DMS 273 (cell line): ENCODE results near the gene RGS17.
"Not testable (repeated sequence)": the region's sequence is repeated elsewhere in the genome, so short reads cannot be mapped to it uniquely, and the experiment has no call there.

Source experiments
- DNase-seq: peaks from one replicate; lab custom pipeline; 2025; ENCODE audit not compliant: unreplicated experiment; lab: John Stamatoyannopoulos, UW

The RGS17 gene

DNA sequence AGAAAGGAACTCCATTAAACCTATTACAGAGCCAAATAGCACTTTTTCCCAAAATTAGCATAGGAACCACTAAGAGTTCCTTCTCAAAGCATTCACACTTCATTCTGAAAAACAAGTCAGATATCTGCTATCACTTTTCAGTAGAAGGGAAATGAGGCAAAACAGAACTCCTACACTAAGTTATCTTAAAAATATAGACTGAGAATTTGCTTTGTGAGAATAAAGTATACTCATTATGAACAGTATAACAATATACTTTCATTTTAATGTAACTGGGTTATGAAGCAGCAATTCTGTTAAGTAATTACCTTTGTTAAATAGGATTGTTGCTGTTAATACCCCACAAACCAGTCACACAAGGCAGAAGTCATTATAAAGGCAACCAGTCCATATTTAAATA is 137.2 kb downstream of the RGS17 start:
- DNase-seq: no peak

GRCh38 chr6:152993431-152993830 is 137.7 kb downstream of the RGS17 start:
- DNase-seq: peak; percentile 25

GRCh38 chr6:152986978-152987377 is 144.1 kb downstream of the RGS17 start:
- no peak for DNase-seq

DNA sequence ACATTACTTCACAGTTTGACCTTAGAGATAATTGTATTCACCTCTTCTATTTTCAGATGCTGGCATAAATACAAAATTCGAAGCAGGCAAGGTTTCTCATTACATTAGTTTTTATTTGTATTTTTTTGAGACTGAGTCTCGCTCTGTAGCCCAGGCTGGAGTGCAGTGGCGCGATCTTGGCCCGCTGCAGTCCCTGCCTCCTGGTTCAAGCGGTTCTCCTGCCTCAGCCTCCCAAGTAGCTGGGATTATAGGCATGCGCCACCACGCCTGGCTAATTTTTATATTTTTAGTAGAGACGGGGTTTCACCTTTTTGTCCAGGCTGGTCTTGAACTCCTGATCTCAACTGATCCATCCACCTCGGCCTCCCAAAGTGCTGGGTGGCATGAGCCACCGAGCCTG is 145.8 kb downstream of the RGS17 start:
- DNase-seq: not testable (repeated sequence)

DNA sequence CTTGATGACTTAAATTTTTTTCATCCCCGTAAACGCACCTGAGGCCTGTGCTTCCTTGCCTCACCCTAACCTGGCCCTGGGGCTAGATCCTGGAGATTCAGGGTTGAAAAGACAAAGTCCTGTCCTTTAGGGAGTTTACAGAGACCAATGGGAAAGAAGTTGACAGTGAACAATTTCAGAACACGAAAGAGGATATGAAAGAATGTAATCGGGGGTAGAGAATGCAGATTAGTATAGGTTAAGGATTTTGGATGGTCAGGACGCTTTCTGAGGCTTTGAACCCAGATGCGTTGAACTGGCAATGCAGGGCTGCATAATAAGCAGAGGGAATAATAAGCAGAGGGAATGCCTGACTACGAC is 146.6 kb downstream of the RGS17 start:
- peak; percentile 36 for DNase-seq

DNA sequence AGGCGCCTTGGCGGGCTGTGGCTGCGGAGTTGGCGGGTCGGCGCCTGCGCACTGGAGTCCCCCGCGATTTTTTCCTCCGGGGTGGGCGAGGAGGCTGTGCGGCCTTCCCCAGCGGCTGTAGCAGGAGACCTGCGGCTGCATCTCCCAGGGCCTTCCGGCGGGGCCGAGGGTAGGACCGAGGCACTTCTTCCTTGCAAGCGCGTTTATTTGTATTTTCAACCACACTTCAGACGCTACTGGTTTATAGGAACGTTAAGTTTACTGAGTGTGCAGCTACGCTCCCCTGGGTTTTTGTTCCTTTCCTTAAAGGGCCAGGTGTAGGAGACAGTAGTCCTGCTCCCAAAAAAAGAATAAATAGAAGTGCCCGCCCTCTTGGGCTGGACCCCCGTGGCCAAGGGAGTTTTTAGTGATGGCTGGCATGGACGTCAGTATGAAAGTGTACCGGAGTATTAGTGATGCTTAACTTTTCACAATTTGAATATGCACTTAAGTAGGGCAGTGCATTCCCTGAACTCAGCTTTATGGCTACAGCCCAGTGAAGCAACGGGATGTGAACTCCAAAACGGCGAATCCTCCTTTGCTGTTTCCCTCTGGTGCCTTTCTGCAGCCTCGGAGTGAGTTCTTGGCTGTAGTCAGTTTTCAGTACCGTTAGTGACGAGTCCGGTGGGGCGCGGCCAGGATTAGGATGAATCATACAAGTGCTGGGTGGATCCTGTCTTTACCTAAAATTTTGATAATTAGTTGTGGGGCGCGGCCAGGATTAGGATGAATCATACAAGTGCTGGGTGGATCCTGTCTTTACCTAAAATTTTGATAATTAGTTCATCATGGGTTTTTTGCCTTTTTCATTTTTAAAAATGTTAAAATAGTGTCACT is 147.2 kb downstream of the RGS17 start:
- DNase-seq: peak; percentile 78

- DNase-seq: peak; percentile 99
Observed at GRCh38 chr6:152982904-152983636, 148.0 kb downstream of the RGS17 start, which contains the start of gene FBXO5. FBXO5 (minus strand) TSS chr6:152983041; CDS start chr6:152982959, 82 bp downstream.

DNA sequence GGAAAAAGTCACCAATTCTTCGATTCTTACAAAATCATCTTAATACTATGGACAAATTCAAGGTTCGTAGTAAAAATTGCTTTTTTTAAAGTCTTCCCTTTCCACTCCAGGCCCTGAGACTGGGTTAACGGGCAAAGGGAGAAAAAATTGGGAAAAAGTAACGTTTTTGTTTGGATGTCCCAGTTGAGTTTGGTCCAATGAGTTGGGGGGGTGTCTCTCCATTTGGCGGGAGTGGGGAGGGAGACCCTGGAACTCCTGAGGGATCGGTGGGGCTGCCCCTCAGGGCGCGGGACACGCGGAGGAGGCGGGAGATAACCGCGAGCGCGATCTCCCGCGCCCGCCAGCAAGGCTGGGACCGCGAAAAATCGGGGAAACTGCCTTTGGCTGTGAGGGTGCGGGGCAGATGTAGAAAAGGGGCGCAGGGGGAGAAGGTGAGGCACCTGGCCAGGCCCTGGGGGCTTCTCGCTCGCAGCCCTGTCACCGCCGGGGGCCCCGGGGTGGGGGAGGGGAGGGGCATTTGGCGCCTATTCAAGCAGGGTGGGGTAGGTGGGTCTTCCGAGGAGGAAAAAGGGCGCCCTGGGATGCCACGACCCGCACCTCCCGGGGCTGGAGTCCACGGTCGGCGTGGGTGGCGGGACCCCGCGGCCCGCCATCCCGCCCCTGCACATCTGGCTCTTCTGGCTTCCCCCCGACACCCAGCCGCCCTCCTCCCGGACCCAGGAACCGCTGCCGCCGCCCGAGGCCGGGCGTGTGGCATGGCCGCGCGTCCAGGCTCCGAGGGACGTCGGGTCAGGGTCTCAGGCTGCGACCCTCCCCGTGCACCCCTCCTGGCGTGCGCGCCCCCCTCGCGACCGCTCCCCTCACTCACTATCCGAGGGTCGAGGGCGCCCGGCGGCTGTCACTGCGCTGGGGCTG is 148.8 kb downstream of the RGS17 start:
- DNase-seq: peak; percentile 67

DNA sequence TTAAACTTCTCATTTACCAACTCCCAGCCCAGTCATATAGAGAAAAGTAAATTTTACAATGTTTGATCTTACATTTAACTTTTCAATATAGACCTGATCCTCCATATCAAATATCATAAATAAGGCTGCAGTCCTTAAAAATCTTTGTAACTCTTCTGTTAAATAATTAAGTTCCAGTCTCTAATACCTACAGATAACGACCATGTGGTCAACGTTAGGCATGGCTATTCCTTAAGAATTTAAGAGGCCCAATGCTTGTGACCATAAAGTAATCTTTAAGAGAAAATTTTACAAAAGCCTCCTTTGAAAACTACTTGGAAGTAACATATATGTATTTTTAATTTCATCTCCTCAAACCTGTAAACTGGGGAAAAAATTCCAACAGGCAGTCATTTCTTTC is 149.9 kb downstream of the RGS17 start:
- DNase-seq: peak; percentile 13

DNA sequence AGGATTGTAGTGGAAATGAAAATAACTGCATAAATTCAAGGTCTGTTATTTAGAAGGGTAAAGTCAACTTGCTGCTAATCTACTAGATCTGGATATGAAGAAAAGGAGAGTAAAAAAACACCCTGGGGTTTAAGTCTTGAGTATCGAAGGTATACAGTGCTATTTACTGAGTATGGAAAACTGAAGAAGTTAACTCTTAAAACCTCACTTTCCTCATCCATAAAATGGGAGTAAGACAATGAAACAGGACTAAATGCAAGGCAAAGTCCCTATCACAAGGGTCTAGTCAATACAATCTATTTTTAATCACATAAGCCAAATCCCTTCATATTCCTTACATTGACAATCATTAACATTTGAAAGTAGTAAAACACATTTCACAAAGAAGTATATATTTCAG is 150.4 kb downstream of the RGS17 start:
- DNase-seq: no peak

DNA sequence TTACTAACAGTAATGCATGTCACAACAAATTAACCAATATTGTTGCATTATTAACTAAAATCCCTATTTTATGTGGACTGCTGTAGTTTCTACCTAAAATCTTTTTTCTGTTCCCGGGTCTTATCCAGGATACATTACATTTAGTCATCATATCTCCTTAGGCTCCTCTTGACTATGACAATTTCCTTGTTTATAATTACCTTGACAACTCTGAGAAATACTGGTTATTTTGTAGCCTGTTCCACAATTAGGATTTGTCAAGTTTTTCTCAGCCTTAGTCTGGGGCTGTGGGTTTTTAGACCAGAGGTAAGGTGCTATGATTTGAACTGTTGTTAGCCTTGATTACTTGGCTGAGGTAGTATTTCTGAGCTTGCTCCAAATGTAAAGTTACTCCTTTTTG is 152.0 kb downstream of the RGS17 start:
- DNase-seq: no peak

GRCh38 chr6:152978058-152978457 is 153.0 kb downstream of the RGS17 start:
- DNase-seq: no peak

DNA sequence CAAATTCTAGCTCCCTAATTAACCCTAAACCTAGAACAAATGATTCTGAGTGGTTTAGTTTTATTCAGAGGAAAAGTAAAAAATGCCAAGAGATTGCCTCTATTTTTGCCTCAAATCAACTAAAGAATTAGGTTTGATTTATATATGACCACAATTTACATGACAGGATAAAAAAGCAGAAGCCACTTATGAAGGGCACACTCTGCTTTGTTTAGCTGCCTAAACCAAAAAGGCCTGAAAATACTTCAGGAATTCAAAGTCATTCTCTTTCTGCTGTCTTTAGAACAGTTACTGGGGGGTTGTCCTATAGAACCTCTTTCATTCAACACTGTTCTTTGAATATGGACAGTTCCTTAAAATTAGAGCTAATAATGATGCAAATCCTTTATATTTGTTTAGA is 153.5 kb downstream of the RGS17 start:
- DNase-seq: no peak

DNA sequence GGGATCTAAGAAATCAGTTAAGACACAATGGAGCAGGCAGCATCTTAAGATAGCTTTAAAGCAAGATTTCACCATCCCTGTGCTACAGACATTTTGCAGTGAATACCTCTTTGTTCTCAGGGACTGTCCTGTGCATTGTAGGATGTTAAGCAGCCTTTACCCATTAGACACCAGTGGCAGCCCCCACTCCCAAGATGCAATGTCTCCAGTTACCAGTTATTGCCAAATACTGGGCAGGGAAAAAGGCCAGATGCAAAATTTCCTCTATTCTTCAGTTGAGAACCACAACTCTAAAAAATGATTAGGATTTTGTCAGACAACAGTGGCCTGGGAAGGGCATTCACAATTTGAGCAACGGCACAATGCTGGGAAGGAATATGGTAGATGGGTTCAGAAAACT is 154.3 kb downstream of the RGS17 start:
- no peak for DNase-seq

GRCh38 chr6:152975204-152975915 is 155.7 kb downstream of the RGS17 start:
- no peak for DNase-seq

GRCh38 chr6:152973916-152974315 is 157.2 kb downstream of the RGS17 start:
- no peak for DNase-seq

DNA sequence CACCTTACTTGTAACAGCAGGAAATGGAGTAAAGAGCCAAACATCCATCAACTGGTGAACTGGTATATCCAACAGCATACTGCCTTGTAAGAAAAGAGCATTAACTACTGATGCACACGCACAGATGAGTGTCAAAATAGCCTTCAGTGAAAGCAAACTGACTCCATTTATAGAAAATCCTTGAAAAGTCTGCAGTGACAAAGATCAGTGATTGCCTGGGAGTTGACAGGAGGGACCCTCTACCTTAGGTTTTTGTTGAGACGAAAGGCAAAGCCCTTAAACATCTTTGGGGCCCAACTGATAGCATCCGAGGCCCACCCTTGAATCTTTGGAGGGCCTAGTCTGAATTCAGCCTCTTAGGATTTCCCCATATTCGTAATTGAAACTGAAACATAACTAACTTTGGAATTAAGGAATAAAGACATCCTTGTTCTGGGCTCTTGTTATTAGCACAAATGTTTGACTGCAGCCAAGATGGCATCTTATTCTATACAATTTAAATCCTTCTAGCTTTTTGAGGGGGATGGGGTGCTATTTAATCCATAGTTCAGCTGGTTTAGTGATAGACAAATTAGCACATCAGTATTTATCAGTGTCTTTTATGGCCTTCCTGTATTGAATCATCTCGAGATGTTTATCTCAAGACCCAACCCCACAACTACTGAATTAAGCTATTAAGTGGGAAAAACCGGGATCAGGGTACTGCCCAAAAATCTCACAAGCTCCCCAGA is 161.2 kb downstream of the RGS17 start:
- peak; percentile 13 for DNase-seq

- DNase-seq: not testable (repeated sequence)
Observed at GRCh38 chr6:152966168-152966894, 164.8 kb downstream of the RGS17 start.

DNA sequence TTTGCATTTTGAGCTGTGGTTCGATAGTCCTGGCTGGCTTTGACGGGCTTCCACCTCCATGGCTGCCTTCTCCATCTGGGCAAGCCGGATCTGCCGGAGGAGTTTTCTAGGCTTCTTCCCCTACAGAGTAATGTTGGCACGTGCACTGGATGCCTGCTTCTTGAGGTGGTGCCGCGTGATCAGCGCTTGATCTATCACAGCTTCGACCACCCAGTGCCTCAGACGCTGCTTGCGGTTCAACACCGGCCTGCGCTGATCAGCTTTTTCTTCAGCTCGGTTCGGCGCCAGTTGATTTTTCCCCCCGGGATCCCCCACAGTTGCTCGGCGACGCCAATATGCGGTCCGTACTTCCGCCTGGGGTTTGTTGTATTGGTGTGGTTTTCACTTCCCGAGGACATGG is 171.7 kb downstream of the RGS17 start:
- DNase-seq: no peak
